ENCODE measurements around the gene SPEF1. TPM values are rescaled to one million over a fixed set of nuclear protein-coding genes. Genes with fewer than 3 reads are reported as not detected.
A peak's percentile ranks its signal among the peaks of the same experiment; 100 is the strongest.

Gene SPEF1
- total RNA-seq, 1 donor from 2014 or later, result 0.16 TPM

- DNase-seq, result no peak
These were observed 6.2 kb upstream of the SPEF1 start for GRCh38 chr20:3787324-3788014.

DNA sequence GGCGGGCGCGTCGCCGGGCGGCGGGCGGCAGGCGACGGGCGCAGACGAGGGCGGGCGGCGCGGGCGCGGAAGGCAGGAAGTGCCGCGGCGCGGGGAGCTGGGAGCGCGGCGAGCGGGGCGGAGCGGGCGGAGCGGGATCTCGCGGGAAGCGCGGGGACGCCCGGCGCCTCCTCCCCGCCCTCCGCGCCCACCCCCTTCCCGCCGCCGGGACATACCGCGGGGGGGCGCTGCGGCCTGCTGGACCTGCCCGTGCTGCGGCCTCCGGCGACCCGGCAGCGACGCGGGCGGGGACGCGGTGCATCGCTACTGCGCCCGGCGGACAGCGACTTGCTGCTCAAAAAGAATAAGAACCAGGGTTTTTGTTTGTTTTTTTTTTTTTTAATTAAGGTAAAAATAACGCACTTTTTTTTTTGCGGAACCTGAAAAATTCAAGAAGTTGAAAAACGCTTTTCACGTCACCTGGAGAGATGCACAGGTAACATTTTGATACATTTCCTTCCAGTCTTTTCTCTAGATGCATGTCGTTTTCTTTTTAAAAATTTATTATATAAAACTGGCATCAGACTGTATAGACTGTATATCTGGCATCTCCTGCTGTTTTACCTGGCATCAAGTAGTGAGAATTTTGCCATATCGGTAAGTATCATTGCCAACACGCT lies 5.5 kb upstream of the SPEF1 start, which contains the start of gene CENPB:
CENPB (minus strand) TSS at position 76 of the 659 bp plus-strand sequence. CDS start 257 bp downstream, outside the sequence.
- peak; percentile 81 for DNase-seq

DNA sequence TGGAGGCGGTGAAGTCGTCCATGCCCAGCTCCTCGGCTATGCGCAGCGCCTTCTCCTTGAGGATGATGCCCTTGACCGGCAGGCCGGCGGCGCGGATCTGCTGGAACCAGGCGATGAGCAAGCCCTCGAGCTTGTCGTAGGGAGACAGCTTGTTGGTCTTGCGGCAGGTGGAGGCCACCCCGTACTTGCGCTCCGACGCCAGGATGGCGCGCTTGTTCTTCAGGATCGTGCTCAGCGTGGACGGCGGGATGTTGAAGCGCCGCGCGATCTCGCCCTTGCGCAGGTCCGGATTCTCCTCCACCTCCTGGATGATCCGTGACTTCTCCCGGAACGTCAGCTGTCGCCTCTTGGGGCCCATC lies 4.9 kb upstream of the SPEF1 start:
- DNase-seq, result no peak

GRCh38 chr20:3785240-3786125 lies 4.2 kb upstream of the SPEF1 start:
- no peak for DNase-seq

DNA sequence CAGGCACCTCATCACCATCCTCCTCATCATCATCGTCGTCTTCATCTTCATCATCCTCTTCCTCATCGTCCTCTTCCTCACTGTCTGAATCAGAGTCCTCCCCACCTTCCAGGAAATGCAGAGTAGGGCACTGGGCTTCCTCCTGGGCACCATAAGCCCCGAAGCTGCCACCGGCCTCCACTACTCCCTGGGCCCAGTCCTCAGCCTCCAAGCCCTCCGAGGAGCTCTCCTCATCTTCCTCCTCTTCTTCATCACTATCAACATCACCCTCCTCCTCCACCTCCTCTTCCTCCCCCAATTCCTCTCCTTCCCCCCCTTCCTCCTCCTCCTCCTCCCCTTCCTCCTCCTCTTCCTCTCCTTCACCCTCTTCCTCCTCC lies 3.6 kb upstream of the SPEF1 start:
- DNase-seq, result no peak

- DNase-seq, result no peak
These were observed 3.1 kb upstream of the SPEF1 start for GRCh38 chr20:3784216-3784853.

- no peak for DNase-seq
These were observed 2.4 kb upstream of the SPEF1 start for GRCh38 chr20:3783511-3784195.

GRCh38 chr20:3783068-3783489 lies 1.8 kb upstream of the SPEF1 start:
- DNase-seq, result no peak

DNA sequence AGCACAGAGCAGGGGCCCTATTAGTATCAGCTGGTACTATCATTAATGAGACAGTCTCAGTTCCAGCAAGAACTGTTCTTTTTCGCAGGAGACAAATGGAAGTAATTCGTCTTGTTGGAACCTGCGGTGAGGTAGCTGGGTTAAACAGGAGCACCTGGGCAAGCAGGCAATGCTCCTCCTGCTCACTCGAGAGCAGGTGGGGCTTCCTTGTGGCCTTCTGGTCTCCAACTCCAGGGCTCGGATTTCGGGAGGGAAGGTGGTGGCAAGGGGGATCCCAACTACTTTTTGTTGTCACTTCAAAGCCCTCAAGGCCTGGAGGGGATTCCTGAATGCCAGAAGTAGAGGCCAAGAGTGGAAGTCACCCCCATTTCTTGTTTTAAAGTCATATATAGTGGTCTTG lies 1.3 kb upstream of the SPEF1 start:
- no peak for DNase-seq

DNA sequence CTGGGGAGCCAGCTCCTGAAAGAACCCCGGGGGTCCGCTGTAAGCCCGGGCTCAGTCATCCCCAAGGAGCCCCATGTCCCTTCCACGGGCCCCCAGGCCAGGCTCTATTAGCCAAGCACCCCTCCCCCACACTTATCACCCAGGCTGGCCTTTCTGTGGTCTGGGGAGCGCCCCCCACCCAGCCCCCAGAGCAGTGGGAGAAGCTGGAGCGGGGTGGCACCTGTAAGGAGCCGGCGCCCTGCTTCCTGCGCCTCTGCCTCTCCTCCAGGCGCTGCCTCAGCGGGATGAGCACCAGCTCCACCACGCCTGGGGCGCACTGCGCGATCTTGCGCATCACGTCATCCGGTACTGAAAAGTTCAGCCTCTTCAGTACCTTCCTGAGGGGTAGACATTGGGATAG lies 2.3 kb downstream of the SPEF1 start:
- peak; percentile 51 for DNase-seq

GRCh38 chr20:3777716-3778629 lies 3.3 kb downstream of the SPEF1 start:
- DNase-seq, result no peak

DNA sequence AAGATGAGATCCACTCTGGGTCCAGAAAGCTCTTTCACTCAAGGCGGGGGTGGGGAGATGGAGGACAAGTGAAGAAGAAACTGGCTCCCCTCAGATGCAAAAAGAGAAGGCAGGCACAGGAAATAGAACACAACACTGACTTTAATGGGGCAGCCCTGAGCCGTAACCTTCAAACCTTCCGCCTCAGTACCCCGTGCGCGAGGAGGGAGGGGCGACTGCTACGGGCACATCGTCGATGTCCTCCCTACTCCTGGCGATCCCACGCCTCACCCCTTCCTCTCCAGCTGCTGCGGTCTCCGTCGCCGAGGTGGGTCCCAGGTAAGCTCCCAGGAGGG lies 3.9 kb downstream of the SPEF1 start:
- no peak for DNase-seq

DNA sequence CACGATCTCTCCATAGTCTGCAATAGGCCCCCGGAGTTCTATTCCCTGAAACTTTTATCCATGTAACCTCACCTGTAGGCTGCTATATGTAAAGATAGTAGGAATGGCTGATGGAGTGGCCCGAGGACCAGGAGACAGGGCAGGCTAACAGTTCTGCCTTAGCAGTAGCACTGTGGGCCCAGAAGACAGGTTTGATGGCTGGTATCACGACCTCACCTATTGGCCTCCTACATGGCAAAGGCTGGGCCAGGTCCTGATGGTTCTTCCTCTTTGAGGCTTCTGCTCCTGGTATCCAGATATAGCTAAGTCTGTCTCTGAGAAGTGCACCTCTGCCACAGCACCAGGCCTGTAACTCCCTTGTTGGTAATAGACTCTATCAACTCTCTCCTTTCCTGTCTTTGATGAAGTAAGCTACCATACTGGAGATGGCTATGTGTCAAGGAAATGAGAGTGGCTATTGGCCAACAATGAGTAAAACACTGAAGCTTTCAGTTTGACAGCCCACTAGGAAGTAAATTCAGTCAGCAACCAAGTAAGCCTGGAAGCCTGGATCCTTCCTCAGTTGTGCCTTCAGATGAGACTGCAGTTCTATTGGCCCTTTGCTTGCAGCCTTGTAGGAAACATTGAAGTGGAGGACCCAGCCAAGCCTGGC lies 5.7 kb downstream of the SPEF1 start:
- DNase-seq, result no peak

GRCh38 chr20:3771552-3772058 lies 9.6 kb downstream of the SPEF1 start:
- no peak for DNase-seq

DNA sequence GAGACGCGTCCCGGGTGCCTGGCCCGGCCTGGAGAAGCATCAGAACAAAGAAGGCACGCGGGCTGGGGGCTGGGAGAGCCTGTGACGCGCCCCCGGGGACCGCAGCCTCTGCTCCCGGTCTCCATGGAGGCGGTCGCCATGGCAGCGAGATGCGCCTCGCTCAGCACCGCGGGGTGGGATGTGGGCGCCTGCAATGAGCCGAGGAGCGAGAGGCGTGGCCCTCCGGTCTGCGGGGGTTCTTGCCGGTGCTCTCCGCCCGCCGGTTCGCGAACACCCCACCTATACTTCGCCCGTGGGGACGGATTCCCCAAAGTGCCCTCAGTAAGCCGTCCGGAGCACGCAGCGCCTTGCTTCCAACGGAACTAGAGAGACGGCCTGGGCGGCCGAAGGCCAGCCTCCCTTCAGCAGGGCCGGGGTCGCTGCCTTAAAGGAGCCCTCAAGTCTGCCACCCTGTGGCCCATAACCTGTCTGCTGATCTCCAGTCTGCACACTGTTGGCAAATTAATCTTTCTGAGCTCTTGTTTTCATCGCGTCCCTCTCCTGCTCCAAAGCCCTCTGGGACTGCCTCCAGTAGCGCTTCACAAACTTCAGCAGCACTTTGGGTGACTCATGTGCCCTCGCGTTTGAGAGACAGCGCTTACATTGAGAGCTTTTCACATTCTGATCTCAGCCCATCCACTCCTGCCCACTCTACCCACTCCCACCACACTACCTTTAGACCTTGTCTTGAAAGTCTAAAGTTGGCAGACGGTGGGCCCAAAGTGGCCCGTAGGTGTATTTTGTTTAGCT lies 12.7 kb downstream of the SPEF1 start:
- peak; percentile 64 for DNase-seq

GRCh38 chr20:3767427-3768341 lies 13.6 kb downstream of the SPEF1 start, which contains the start of gene ADISSP:
Gene ADISSP, minus strand, starts transcription at chr20:3767753. Its CDS starts 7,653 bp downstream, at chr20:3760100.
- peak; percentile 98 for DNase-seq

DNA sequence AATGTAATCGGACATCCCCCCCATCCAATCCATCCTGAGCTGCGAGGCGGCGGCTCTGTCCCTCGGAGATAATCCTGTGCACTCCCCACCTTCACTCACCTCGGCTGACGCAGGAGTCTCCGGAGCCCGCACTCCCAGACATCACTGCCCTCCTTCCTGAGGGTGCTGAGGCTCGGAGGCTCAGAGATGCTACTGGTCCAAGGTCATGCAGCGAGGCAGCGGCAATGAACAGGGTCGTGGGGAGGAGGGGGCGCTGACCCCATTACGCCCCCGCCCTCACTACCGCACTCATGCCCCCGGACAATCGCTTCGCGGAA lies 14.2 kb downstream of the SPEF1 start:
- no peak for DNase-seq

GRCh38 chr20:3766422-3767109 lies 14.7 kb downstream of the SPEF1 start:
- no peak for DNase-seq
